Lung (tissue), 12 donors: ENCODE results near the gene FAM13A. TPM values are rescaled to one million over a fixed set of nuclear protein-coding genes. Genes with fewer than 3 reads are reported as not detected.

Experiments used
- ATAC-seq: fragments of 200-7000 bp; cut with Tn5 transposase; one replicate; pipeline ENCODE4 v1.9.1; 2020; ENCODE audit warnings: moderate number of reproducible peaks; ENCODE audit not compliant: insufficient read depth, low FRiP score
- DNase-seq, 3 donors: peaks; one replicate each; pipeline ENCODE4 v3.0.0-alpha.2; 2013 to 2017
- H3K27ac ChIP-seq, 2 donors: one replicate each; pipeline ENCODE4 v1.5.1; 2013; ENCODE audit warnings: mild to moderate bottlenecking in 2 of 2, moderate library complexity in 2 of 2, control low read depth in 1 of 2, inconsistent platforms in 1 of 2, low read depth in 1 of 2, low read length in 1 of 2
- H3K27me3 ChIP-seq, 3 donors: one replicate each; pipeline ENCODE4 v1.5.1; 2013; ENCODE audit warnings: low read length in 2 of 3; ENCODE audit not compliant: control insufficient read depth in 3 of 3, insufficient read depth in 3 of 3
- H3K36me3 ChIP-seq, 4 donors: one replicate each; pipeline ENCODE4 v1.5.1; 2013; ENCODE audit warnings: low read length in 4 of 4, mild to moderate bottlenecking in 1 of 4, moderate library complexity in 1 of 4; ENCODE audit not compliant: control insufficient read depth in 4 of 4, insufficient read depth in 4 of 4
- H3K4me1 ChIP-seq, 5 donors: one replicate each; pipeline ENCODE4 v1.5.1; 2013; ENCODE audit warnings: low read length in 5 of 5, mild to moderate bottlenecking in 2 of 5, moderate library complexity in 1 of 5; ENCODE audit not compliant: control insufficient read depth in 5 of 5, insufficient read depth in 5 of 5
- H3K4me3 ChIP-seq: one replicate; pipeline ENCODE4 v1.5.1; 2013; ENCODE audit warnings: mild to moderate bottlenecking, control low read depth, moderate library complexity
- H3K9ac ChIP-seq, 2 donors: one replicate each; pipeline ENCODE4 v1.5.1; 2013; ENCODE audit warnings: low read length in 2 of 2, control low read depth in 1 of 2; ENCODE audit not compliant: insufficient read depth in 1 of 2
- H3K9me3 ChIP-seq, 4 donors: one replicate each; pipeline ENCODE4 v1.5.1; 2013; ENCODE audit warnings: low read length in 3 of 4, mild to moderate bottlenecking in 1 of 4, moderate library complexity in 1 of 4; ENCODE audit not compliant: control insufficient read depth in 4 of 4, insufficient read depth in 3 of 4
- CTCF ChIP-seq: IDR thresholded peaks from 2 replicates; pipeline ENCODE4 v1.5.1; 2012; ENCODE audit warnings: mild to moderate bottlenecking; ENCODE audit errors: control extremely low read depth, extremely low read depth
- WGBS, 2 donors: extraction: QIAGEN DNeasy Blood & Tissue Kit; methylation state at CpG; one replicate each; pipeline ENCODE4 v1.1.7; 2013; 5-methylcytosine and 5-hydroxymethylcytosine counted together
- polyA plus RNA-seq, 2 donors: library from polyadenylated mRNA; stranded (reverse); fragments of 200-250 nt; gene quantifications; one replicate each; pipeline ENCODE4 v1.2.1, GENCODE V29; 2013
- total RNA-seq, 2 donors: library from RNA; depleted of rRNA in 1 of 2; stranded (reverse); fragments of >200 nt in 1 of 2; gene quantifications; one replicate each; pipeline ENCODE4 v1.2.1, GENCODE V29; 2014 to 2021
- donor health status: control.
- donor health status: control.
- donor health status: Bipolar disorder and iron deficiency.
- donor health status: healthy.
- donor health status: DM: yes; HTN: yes; CAD: no.

FAM13A gene
- total and polyA plus RNA-seq, 4 donors, result 9.2 to 122 (median 29.3) TPM

GRCh38 chr4:88788424-88788823 is 268.6 kb downstream of the FAM13A start:
- H3K27me3 ChIP-seq, result no peaks in the 10 kb centered on the region
- no peak for TF ChIP-seq CTCF
- H3K27ac ChIP-seq, result no peak overlapping the region
- WGBS, 2 donors, result 95 to 100% methylated on average over 1 of the region's 1 CpG
- ATAC-seq (no peak), DNase-seq (no peak)
- peaks cover 11 to 45% (median 25%) of the 10 kb centered on the region in 4 donors for H3K36me3 ChIP-seq
- no peak overlapping the region for H3K9ac ChIP-seq
- no peak overlapping the region for H3K4me3 ChIP-seq
- no peaks in the 10 kb centered on the region for H3K9me3 ChIP-seq
- H3K4me1 ChIP-seq, result peaks cover 0 to 1% (median 0%) of the 10 kb centered on the region in 5 donors

- TF ChIP-seq CTCF, result no peak
- DNase-seq (no peak), ATAC-seq (no peak)
- Histone ChIP-seq H3K9ac (no peak overlapping the region), H3K27me3 (no peaks in the 10 kb centered on the region), H3K36me3 (peaks cover 11 to 52% (median 23%) of the 10 kb centered on the region in 4 donors), H3K4me1 (peaks cover 0 to 1% (median 0%) of the 10 kb centered on the region in 5 donors), H3K27ac (no peak overlapping the region), H3K4me3 (no peak overlapping the region), H3K9me3 (no peaks in the 10 kb centered on the region)
- WGBS, 2 donors, result 91 to 97% methylated on average over 1 of the region's 1 CpG
Observed at GRCh38 chr4:88786011-88786410, 271.0 kb downstream of the FAM13A start.

- 94 to 98% methylated on average over 1 of the region's 1 CpG for WGBS, 2 donors
- Histone ChIP-seq H3K4me1 (no peaks in the 10 kb centered on the region), H3K9me3 (no peaks in the 10 kb centered on the region), H3K9ac (no peak overlapping the region), H3K4me3 (no peak overlapping the region), H3K27me3 (no peaks in the 10 kb centered on the region), H3K36me3 (peaks cover 3 to 42% (median 12%) of the 10 kb centered on the region in 4 donors), H3K27ac (no peak overlapping the region)
- no peak for DNase-seq
- ATAC-seq, result no peak
- no peak for TF ChIP-seq CTCF
Observed at GRCh38 chr4:88780389-88780788, 276.6 kb downstream of the FAM13A start.

- Histone ChIP-seq H3K27ac (no peak overlapping the region), H3K4me1 (no peaks in the 10 kb centered on the region), H3K4me3 (no peak overlapping the region), H3K36me3 (peaks cover 3 to 42% (median 12%) of the 10 kb centered on the region in 4 donors), H3K9me3 (no peaks in the 10 kb centered on the region), H3K9ac (no peak overlapping the region), H3K27me3 (no peaks in the 10 kb centered on the region)
- no peak for TF ChIP-seq CTCF
- ATAC-seq, result no peak
- 67 to 68% methylated on average over 3 of the region's 3 CpGs for WGBS, 2 donors
- DNase-seq, result peak in 2 of 3 donors; percentile 31 to 47
Observed at GRCh38 chr4:88779431-88779830, 277.6 kb downstream of the FAM13A start.
